ENCODE measurements around the gene EGFLAM. TPM values are rescaled to one million over a fixed set of nuclear protein-coding genes. Genes with fewer than 3 reads are reported as not detected.

EGFLAM gene
- total and polyA plus RNA-seq, 2 donors (not counting 3 experiments of a cell fraction or from before 2014, with no cell fraction given): 1.2 to 2.7 TPM

GRCh38 chr5:38443390-38443789 lies 185.0 kb downstream of the EGFLAM start:
- H3K36me3 ChIP-seq (ENCODE audit: control insufficient read depth in 2 of 2, extremely low read depth in 1 of 2, insufficient read depth in 2 of 2, low read length in 2 of 2): no peaks in the 10 kb centered on the region
- no peaks in the 10 kb centered on the region for H4K20me1 ChIP-seq (replicated peaks; ENCODE audit: control insufficient read depth, extremely low read depth, insufficient read depth, low read length)
- H2AFZ ChIP-seq (ENCODE audit: low read depth, low read length): no peak overlapping the region
- no peak overlapping the region for H3K4me3 ChIP-seq (replicated peaks in 1 of 3; ENCODE audit: insufficient read depth in 1 of 3, low read depth in 1 of 3, low read length in 3 of 3)
- H3K9me3 ChIP-seq (replicated peaks; ENCODE audit: control insufficient read depth, insufficient read depth, low read length): no peaks in the 10 kb centered on the region
- TF ChIP-seq EZH2 (IDR thresholded peaks at IDR 0.05; ENCODE audit: borderline replicate concordance, low read depth, low read length, severe bottlenecking) (no peak), FOS (IDR thresholded peaks at IDR 0.05; ENCODE audit: borderline replicate concordance, insufficient read depth, low read length) (no peak), POLR2A (IDR thresholded peaks at IDR 0.05; ENCODE audit: low read depth, low read length) (no peak), MAX (IDR thresholded peaks at IDR 0.05; ENCODE audit: insufficient read depth, insufficient read length) (no peak), MYC (IDR thresholded peaks at IDR 0.05; ENCODE audit: low read depth, low read length) (no peak), JUN (IDR thresholded peaks at IDR 0.05; ENCODE audit: borderline replicate concordance, insufficient read depth, insufficient read length, low read depth) (no peak), GATA2 (IDR thresholded peaks at IDR 0.05; ENCODE audit: insufficient read depth, insufficient read length, low read depth, low read length) (no peak), POLR2AphosphoS5 (IDR thresholded peaks at IDR 0.05; ENCODE audit: insufficient read depth, low read depth, low read length) (no peak), CTCF (IDR thresholded peaks at IDR 0.05; ENCODE audit: extremely low read depth in 1 of 2, insufficient read depth in 1 of 2, low read depth in 1 of 2, low read length in 2 of 2) (no peak)
- no peaks in the 10 kb centered on the region for H3K9me1 ChIP-seq (replicated peaks; ENCODE audit: control insufficient read depth, extremely low read depth, insufficient read depth, low read length)
- H3K27ac ChIP-seq (ENCODE audit: insufficient read depth, low read depth, low read length): no peak overlapping the region
- no TSS peak for BruUV-seq (replicated peaks)
- CTCF ChIA-PET: interaction anchor here (1.0 to 7.4 kb wide), 6 partner anchors 21 to 369 kb away, joined by 3 to 501 read pairs (median 111); no protein-coding TSS in a partner anchor
- no peak for DNase-seq (ENCODE audit: low read depth, low spot score)
- dilution Hi-C loops (cut with MboI; ENCODE audit: extremely low pct_ligation_motif_present, low sequenced_read_pairs): loop anchor here (25.0 kb wide), 1 partner anchor 369 kb away; no protein-coding TSS in a partner anchor
- POLR2A ChIA-PET: no interaction called here
- intact Hi-C loops (cut with micrococcal nuclease): no loop called here
- FAIRE-seq: no peak
- H3K4me1 ChIP-seq (ENCODE audit: control insufficient read depth, extremely low read depth, insufficient read depth, low read length): no peaks in the 10 kb centered on the region
- no peaks in the 10 kb centered on the region for H3K79me2 ChIP-seq (ENCODE audit: control insufficient read depth, insufficient read depth, low read length)
- H3K9ac ChIP-seq (replicated peaks; ENCODE audit: extremely low read depth, insufficient read depth, low read length): no peak overlapping the region
- H3K27me3 ChIP-seq (ENCODE audit: control insufficient read depth in 2 of 2, insufficient read depth in 2 of 2, low read length in 2 of 2): no peaks in the 10 kb centered on the region
- no peak overlapping the region for H3K4me2 ChIP-seq (ENCODE audit: insufficient read depth, low read length)
